ENCODE results near the gene NPC2.

NPC2 gene

DNA sequence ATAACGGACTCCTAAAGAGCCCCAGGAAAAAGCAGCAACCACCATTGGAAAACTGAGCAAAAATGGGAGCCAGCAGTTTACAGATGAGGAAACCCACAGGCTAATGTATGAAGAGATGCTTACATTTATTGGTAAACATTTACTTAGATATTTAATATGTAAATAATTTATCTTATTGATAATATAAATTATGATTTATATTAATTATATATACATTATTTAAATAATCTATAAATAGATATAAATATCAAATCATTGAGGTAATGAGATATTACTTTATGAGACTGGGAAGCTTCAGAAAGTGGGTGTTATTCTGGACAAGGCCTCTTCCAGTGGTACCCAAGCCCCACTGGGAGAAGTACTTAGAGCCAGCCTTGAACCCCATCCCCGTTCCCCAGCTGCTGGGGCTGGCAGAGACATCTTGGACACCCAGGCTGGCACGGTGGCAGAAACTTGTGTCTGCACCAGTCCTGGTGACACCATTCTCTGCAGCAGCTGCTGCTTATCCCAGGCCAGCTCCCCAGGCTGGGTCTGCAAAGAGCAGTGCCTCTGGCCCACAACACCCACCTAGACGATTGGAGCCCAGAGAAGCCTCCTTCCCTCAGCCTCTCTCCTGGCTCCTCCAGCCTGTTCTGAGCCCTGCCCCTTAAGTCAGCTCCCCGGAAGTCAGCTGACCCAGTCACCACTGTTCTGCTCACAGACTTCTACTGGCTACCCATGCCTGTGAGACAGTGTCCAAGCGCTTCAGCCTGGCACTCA is 26.4 kb upstream of the NPC2 start:
- no peak for DNase-seq (ENCODE audit: low read depth)
- TF ChIP-seq, protein P1, sequence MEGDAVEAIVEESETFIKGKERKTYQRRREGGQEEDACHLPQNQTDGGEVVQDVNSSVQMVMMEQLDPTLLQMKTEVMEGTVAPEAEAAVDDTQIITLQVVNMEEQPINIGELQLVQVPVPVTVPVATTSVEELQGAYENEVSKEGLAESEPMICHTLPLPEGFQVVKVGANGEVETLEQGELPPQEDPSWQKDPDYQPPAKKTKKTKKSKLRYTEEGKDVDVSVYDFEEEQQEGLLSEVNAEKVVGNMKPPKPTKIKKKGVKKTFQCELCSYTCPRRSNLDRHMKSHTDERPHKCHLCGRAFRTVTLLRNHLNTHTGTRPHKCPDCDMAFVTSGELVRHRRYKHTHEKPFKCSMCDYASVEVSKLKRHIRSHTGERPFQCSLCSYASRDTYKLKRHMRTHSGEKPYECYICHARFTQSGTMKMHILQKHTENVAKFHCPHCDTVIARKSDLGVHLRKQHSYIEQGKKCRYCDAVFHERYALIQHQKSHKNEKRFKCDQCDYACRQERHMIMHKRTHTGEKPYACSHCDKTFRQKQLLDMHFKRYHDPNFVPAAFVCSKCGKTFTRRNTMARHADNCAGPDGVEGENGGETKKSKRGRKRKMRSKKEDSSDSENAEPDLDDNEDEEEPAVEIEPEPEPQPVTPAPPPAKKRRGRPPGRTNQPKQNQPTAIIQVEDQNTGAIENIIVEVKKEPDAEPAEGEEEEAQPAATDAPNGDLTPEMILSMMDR (conservative IDR thresholded peaks at IDR 0.05; ENCODE audit: low read length) = no peak
- no peak overlapping the region for H3K4me3 ChIP-seq (ENCODE audit: low read length)

- TF ChIP-seq, protein P1 (conservative IDR thresholded peaks at IDR 0.05; ENCODE audit: low read length) = no peak
- no peak overlapping the region for H3K4me3 ChIP-seq (ENCODE audit: low read length)
- no peak for DNase-seq (ENCODE audit: low read depth)
Measured at GRCh38 chr14:74518221-74518620, 25.1 kb upstream of the NPC2 start.

GRCh38 chr14:74517731-74518130 is 24.6 kb upstream of the NPC2 start:
- no peak overlapping the region for H3K4me3 ChIP-seq (ENCODE audit: low read length)
- no peak for DNase-seq (ENCODE audit: low read depth)
- TF ChIP-seq, protein P1 (conservative IDR thresholded peaks at IDR 0.05; ENCODE audit: low read length) = no peak

DNA sequence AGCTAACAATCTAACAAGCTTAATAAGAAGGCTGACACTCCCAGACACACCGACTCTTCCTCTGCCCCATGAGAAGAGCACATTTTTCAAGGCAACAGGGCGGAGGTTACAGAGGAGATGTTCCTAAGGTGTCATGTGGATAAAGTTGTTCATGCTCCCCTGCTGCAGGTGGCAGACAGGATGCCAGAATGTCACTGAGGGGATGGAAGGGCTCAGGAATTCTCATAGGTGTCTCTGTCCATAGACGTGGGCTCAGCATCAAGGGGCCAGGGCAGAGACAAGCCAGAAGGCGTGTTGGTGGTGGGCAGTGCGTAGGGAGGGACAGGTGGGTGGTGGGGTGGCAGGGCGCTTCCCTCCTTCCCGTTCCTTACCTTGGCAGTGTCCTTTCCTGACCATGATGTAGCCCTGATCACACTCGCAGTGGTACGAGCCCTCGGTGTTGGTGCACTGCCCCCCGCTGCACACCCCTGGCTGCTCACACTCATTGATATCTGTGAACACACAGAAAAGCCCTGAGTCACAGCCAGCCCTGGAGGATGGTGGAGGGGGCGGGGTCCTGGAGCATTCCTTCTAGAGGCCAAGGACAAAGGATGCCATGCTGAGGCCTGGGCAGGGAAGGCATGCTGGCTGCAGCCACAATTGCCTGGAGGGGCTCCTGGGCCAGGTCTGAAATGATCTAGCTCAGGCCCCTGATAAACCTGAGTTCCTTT is 23.5 kb upstream of the NPC2 start:
- DNase-seq (ENCODE audit: low read depth) = peak; percentile 26
- H3K4me3 ChIP-seq (ENCODE audit: low read length) = no peak overlapping the region
- TF ChIP-seq, protein P1 (conservative IDR thresholded peaks at IDR 0.05; ENCODE audit: low read length) = no peak

DNA sequence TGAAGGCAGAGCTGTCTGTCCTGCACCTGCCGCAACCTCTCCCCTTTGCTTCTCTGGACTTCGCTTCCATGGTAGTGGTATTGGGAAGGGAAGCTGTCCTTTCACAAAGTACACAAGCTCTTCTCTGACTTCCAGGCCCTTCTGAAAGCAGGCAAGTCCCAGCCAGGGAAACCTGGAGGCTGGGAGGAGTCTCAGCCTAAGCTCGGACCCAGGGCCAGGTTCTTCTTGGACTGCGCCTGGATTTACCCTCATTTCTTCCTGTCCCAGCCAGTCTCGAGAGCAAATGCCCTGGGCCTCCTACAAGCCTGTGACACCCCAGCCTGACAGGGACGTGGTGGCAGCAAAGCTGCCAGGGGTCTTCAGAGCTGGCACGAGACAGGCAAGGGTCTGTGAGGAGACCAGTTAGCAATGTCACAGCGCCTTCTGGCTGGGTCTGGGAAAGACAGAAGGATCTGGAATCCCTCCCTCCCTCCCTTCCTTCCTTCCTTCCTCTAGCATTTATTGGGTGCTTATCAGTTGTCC is 22.8 kb upstream of the NPC2 start:
- DNase-seq (ENCODE audit: low read depth) = no peak

DNA sequence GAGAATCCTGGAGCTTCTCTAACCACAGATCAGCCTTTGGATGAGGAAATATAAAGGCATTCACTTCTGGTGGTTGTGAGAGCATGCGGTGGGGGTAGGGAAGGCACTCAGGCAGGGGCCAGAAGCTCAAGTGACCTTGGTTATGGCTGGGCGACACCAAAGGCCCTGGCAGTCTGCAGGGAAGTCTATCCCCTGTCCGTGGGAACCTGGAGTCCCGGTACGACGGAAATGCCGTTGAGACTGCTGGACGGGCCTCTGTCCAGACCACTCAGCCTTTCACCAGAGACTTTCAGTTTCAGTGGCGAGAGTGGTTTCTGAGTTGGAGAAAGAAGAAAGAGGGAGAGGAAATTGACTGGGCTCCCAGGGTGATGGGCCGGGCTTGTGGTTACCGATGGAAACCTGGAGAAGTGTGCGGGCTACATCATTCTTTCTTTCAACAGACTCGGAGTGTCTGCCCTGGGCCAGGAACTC is 21.4 kb upstream of the NPC2 start:
- peak; percentile 66 for DNase-seq (ENCODE audit: low read depth)
- TF ChIP-seq, protein P1 (conservative IDR thresholded peaks at IDR 0.05; ENCODE audit: low read length) = no peak
- no peak overlapping the region for H3K4me3 ChIP-seq (ENCODE audit: low read length)

More for the DNA sequence above, 22.8 kb upstream of the NPC2 start:
- no peak overlapping the region for H3K4me3 ChIP-seq (ENCODE audit: low read length)
- TF ChIP-seq, protein P1 (conservative IDR thresholded peaks at IDR 0.05; ENCODE audit: low read length) = no peak
